ENCODE measurements around the gene PTDSS2. TPM values are rescaled to one million over a fixed set of nuclear protein-coding genes. Genes with fewer than 3 reads are reported as not detected.

Gene PTDSS2
- total and polyA plus RNA-seq, 8 donors = 11.6 to 264 (median 25.1) TPM

DNA sequence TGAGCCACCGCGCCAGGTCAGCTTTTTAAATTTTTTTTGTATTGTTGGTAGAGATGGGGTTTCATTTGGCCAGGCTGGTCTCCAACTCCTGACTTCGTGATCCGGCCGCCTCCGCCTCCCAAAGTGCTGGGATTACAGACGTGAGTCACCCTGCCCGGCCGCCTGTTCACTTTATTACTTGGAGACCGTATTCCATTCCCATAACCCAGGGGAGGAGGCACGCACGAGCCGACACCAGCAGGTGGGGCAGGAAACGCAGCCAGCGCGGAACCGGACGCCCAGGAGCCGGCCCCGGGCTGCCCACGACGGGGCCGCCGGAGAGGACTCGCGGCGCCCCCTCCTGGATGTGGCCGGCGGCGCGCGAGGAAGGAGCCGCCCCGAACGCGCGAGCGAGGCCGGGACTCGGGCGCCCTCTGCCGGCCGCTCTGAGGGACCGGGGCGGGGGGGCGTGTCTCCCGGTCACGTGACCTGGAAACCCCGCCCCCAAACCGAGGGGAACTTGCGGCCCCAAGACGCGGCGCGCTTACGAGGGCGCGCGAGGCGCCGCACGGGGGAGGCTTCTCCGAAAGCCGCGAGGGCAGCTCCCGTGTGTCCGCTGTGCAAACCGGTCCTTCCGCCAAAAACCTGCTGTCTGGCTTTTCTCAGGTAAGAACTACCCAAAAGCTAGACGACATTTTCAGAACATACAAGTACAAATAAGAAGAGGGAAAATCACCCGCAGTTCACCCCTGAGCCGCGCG, 68.6 kb downstream of the PTDSS2 start:
- intact Hi-C loops (cut with DNase I; ENCODE audit: low total_unique reads) = no loop called here
- WGBS, 5 donors = 7 to 10% (median 7%) methylated on average over 54 to 74 of the region's 74 CpGs
- peak overlapping the region; percentile 78 to 87 (median 85) for H3K27ac ChIP-seq
- peak overlapping the region; percentile 14 to 29 (median 24) for H3K4me3 ChIP-seq
- peaks cover 0 to 13% (median 8%) of the 10 kb centered on the region in 4 donors for H3K9me3 ChIP-seq
- H3K4me1 ChIP-seq = peaks cover 0 to 16% (median 12%) of the 10 kb centered on the region in 4 donors
- H3K36me3 ChIP-seq = peaks cover 0 to 16% (median 5%) of the 10 kb centered on the region in 4 donors
- TF ChIP-seq, protein P1, sequence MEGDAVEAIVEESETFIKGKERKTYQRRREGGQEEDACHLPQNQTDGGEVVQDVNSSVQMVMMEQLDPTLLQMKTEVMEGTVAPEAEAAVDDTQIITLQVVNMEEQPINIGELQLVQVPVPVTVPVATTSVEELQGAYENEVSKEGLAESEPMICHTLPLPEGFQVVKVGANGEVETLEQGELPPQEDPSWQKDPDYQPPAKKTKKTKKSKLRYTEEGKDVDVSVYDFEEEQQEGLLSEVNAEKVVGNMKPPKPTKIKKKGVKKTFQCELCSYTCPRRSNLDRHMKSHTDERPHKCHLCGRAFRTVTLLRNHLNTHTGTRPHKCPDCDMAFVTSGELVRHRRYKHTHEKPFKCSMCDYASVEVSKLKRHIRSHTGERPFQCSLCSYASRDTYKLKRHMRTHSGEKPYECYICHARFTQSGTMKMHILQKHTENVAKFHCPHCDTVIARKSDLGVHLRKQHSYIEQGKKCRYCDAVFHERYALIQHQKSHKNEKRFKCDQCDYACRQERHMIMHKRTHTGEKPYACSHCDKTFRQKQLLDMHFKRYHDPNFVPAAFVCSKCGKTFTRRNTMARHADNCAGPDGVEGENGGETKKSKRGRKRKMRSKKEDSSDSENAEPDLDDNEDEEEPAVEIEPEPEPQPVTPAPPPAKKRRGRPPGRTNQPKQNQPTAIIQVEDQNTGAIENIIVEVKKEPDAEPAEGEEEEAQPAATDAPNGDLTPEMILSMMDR (IDR thresholded peaks at IDR 0.05) = peak in 5 of 7 experiments; percentile 61 to 100 (median 99)
- TF ChIP-seq EP300 (IDR thresholded peaks at IDR 0.05) (no peak), POLR2A (IDR thresholded peaks at IDR 0.05) (no peak), POLR2AphosphoS5 (IDR thresholded peaks at IDR 0.05) (peak in 2 of 3 donors; percentile 64 to 84)
- DNase-seq = peak; percentile 94 to 95
- no peaks in the 10 kb centered on the region for H3K27me3 ChIP-seq

DNA sequence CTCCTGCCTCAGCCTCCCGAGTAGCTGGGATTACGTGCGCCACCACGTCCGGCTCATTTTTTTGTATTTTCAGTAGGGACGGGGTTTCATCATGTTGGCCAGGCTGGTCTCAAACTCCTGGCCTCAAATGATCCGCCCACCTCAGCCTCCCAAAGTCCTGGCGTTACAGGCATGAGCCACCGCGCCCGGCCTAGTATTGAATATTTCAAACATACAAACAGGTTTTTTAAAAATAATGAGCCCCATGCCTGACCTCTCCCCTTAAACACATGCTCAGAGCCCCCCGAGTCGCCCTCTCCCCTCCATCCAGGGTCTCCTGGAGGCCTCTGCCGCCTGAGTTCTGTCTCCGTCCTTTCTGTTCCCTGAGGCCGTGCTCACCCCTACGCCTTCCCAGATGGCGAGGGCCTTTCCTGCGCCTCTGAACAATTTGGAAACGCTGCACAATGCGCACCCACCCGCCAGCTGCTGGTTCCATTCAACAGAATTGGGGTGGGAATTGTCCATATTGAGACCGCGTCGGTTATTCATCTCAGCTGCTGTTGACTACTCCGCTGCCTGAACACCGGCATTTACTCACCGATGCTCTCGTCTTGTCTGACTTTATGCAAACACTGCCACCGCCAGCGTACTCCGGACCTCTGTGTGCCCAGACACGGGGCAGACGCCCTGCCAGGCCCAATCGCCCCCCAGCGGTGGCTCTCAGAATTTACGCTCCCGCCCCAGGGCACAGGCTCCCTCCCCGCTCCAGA, 70.5 kb downstream of the PTDSS2 start:
- H3K4me3 ChIP-seq = no peak overlapping the region
- intact Hi-C loops (cut with DNase I; ENCODE audit: low total_unique reads) = loop anchor here (5.0 kb wide), 1 partner anchor 52 kb away; no protein-coding TSS in a partner anchor
- no peak for TF ChIP-seq POLR2AphosphoS5 (IDR thresholded peaks at IDR 0.05)
- TF ChIP-seq POLR2A (IDR thresholded peaks at IDR 0.05) = no peak
- no peak for TF ChIP-seq EP300 (IDR thresholded peaks at IDR 0.05)
- TF ChIP-seq, protein P1 (IDR thresholded peaks at IDR 0.05) = no peak

DNA sequence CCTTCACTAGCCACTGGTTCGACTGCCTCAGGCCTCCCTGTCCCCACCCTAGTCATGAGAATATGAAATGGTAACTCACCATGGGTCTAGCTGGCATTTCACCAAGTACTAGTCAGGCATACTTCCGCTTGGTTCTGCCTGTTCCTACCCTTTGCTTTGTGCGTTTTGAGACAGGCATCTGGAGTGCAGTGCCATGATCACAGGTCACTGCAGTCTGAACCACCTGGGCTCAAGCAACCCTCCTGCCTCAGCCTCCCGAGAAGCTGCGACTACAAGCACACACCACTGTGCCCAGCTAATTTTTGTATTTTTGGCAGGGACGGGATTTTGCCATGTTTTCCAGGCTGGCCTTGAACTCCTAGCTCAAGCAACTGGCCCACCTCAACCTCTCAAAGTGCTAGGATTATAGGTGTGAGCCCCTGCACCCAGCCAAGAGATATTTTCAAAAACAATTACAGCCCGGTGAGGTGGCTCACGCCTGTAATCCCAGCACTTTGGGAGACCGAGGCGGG, 71.2 kb downstream of the PTDSS2 start:
- no peak for DNase-seq
- Histone ChIP-seq H3K36me3 (no peaks in the 10 kb centered on the region), H3K4me3 (no peak overlapping the region), H3K27ac (no peak overlapping the region), H3K27me3 (no peaks in the 10 kb centered on the region), H3K4me1 (peaks cover 0 to 16% (median 12%) of the 10 kb centered on the region in 4 donors), H3K9me3 (peaks cover 0 to 10% (median 7%) of the 10 kb centered on the region in 4 donors)
- intact Hi-C loops (cut with DNase I; ENCODE audit: low total_unique reads) = loop anchor here (5.0 kb wide), 1 partner anchor 51 kb away; no protein-coding TSS in a partner anchor
- WGBS, 5 donors = 87 to 93% (median 92%) methylated on average over 8 to 10 of the region's 10 CpGs
- TF ChIP-seq EP300 (IDR thresholded peaks at IDR 0.05) (no peak), POLR2A (IDR thresholded peaks at IDR 0.05) (no peak), POLR2AphosphoS5 (IDR thresholded peaks at IDR 0.05) (no peak)
- TF ChIP-seq, protein P1 (IDR thresholded peaks at IDR 0.05) = no peak

More for the DNA sequence above, 70.5 kb downstream of the PTDSS2 start:
- H3K4me1 ChIP-seq = peaks cover 0 to 16% (median 12%) of the 10 kb centered on the region in 4 donors
- H3K9me3 ChIP-seq = peaks cover 0 to 13% (median 8%) of the 10 kb centered on the region in 4 donors
- no peak overlapping the region for H3K27ac ChIP-seq
- WGBS, 5 donors = 91 to 94% (median 93%) methylated on average over 39 of the region's 39 CpGs
- no peaks in the 10 kb centered on the region for H3K36me3 ChIP-seq
- DNase-seq = no peak
- H3K27me3 ChIP-seq = no peaks in the 10 kb centered on the region

DNA sequence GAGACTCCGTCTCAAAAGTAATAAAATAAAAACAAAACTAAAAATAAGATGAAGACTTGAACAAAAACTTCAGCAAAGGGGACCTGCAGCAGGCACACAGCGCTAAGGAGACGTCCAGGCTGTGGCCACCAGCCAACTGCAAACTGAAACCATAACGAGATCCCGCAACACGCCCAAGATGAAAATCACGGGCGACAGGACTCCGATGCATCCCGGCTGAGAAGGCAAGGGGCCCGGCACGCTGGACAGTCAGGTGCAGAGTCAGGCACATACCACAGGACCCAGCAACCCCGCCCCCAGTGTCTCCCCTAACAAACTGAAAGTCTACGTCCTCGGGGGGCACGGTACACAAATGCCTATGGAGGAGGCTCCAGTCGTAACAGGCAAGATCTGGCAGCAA, 76.1 kb downstream of the PTDSS2 start:
- no peak overlapping the region for H3K4me3 ChIP-seq
- 74 to 83% (median 77%) methylated on average over 10 to 17 of the region's 17 CpGs for WGBS, 5 donors
- H3K27ac ChIP-seq = no peak overlapping the region
- H3K36me3 ChIP-seq = peaks cover 2 to 11% (median 6%) of the 10 kb centered on the region in 4 donors
- H3K4me1 ChIP-seq = no peaks in the 10 kb centered on the region
- no peaks in the 10 kb centered on the region for H3K27me3 ChIP-seq
- intact Hi-C loops (cut with DNase I; ENCODE audit: low total_unique reads) = no loop called here
- TF ChIP-seq POLR2A (IDR thresholded peaks at IDR 0.05) = no peak
- no peak for TF ChIP-seq POLR2AphosphoS5 (IDR thresholded peaks at IDR 0.05)
- H3K9me3 ChIP-seq = no peaks in the 10 kb centered on the region
- DNase-seq = no peak

Data from stomach (tissue), 9 donors.